ENCODE data around the gene ABR. TPM values are rescaled to one million over a fixed set of nuclear protein-coding genes. Genes with fewer than 3 reads are reported as not detected.

Gene ABR
- total and polyA plus RNA-seq, 2 of the 8 experiments (the other 6 are each of a cell fraction or from before 2014, with no cell fraction given): 44.8 to 47.2 TPM

- H3K23me2 ChIP-seq (ENCODE audit: low read depth, low read length): no peaks in the 10 kb centered on the region
- no peak overlapping the region for H4K5ac ChIP-seq (ENCODE audit: insufficient read length, low read depth, low read length)
- no peak overlapping the region for H3K27ac ChIP-seq (ENCODE audit: low read depth, low read length)
- 0 out of 2 replicates have a peak overlapping the region, but pooled peaks have one; percentile 88 for H2BK15ac ChIP-seq (ENCODE audit: low read length)
- H3K4ac ChIP-seq (replicated peaks; ENCODE audit: insufficient read length, low read depth, low read length): no peak overlapping the region
- no peak overlapping the region for H3K14ac ChIP-seq (ENCODE audit: insufficient read length)
- no peak overlapping the region; the same call in 1 of the 2 replicates for H3K18ac ChIP-seq (ENCODE audit: extremely low read depth, low read length)
- 92% methylated on average over 20 of the region's 20 CpGs; no CpG with 5 or more reads in 1 of the 2 experiments for whole genome bisulfite sequencing, 2 experiments (ENCODE audit: extremely low coverage in 1 of 2, insufficient coverage in 1 of 2, insufficient read length in 1 of 2, insufficient replicate concordance in 2 of 2, low coverage in 1 of 2, low lambda C conversion rate in 2 of 2, missing lambda C conversion rate in 1 of 2)
- H4K91ac ChIP-seq (replicated peaks; ENCODE audit: insufficient read length, low read length): no peak overlapping the region
- H4K8ac ChIP-seq (ENCODE audit: extremely low read depth, insufficient read depth, low read length): 0 out of 2 replicates have a peak overlapping the region, but pooled peaks have one; percentile 71
- H2AK5ac ChIP-seq (ENCODE audit: low read depth, low read length): 0 out of 2 replicates have a peak overlapping the region, but pooled peaks have one; percentile 39
- no peak overlapping the region for H2BK120ac ChIP-seq (replicated peaks; ENCODE audit: low read depth, low read length)
- peaks cover 7 to 71% of the 10 kb centered on the region in 2 experiments for H3K79me2 ChIP-seq (ENCODE audit: control insufficient read depth in 1 of 2, insufficient read depth in 2 of 2, low read length in 2 of 2)
- DNase-seq (ENCODE audit: low read depth in 1 of 2, low spot score in 2 of 2) (no peak), FAIRE-seq (no peak)
- no peak overlapping the region for H3K23ac ChIP-seq (ENCODE audit: insufficient read length)
- H3K56ac ChIP-seq (replicated peaks; ENCODE audit: insufficient read length, low read depth, low read length): no peak overlapping the region
- CTCF ChIA-PET (ENCODE audit: partially characterized antibody): interaction anchor here (0.9 to 4.4 kb wide), 9 partner anchors 8 to 163 kb away, joined by 3 to 20 read pairs (median 4); no protein-coding TSS in a partner anchor
- H2AFZ ChIP-seq (ENCODE audit: low read length): no peak overlapping the region
- H3K9me3 ChIP-seq (ENCODE audit: insufficient read depth in 2 of 2, low read depth in 1 of 2, low read length in 1 of 2): no peaks in the 10 kb centered on the region
- no peak overlapping the region for H3K4me2 ChIP-seq (ENCODE audit: insufficient read depth in 1 of 2, low read depth in 2 of 2, low read length in 2 of 2)
- no peak overlapping the region for H2BK20ac ChIP-seq (ENCODE audit: low read length)
- no peak overlapping the region for H2BK12ac ChIP-seq (ENCODE audit: low read depth, low read length)
- H2BK5ac ChIP-seq (ENCODE audit: low read depth, low read length): no peak overlapping the region
- TF ChIP-seq GTF2F1 (IDR thresholded peaks at IDR 0.05; ENCODE audit: borderline replicate concordance, low read depth, low read length): no peak
- no peak for TF ChIP-seq CBX5 (IDR thresholded peaks at IDR 0.05; ENCODE audit: low read depth, low read length)
- TF ChIP-seq CREB1 (IDR thresholded peaks at IDR 0.05): no peak
- no peak for TF ChIP-seq JUND (IDR thresholded peaks at IDR 0.05; ENCODE audit: low read length)
- no peak for TF ChIP-seq MAX (IDR thresholded peaks at IDR 0.05)
- TF ChIP-seq PHF8 (conservative IDR thresholded peaks at IDR 0.05; ENCODE audit: low read depth, low read length): no peak
- no peak for TF ChIP-seq SRF (IDR thresholded peaks at IDR 0.05; ENCODE audit: low read depth, low read length)
- POLR2A ChIA-PET (ENCODE audit: partially characterized antibody): interaction anchor here (1.7 to 1.8 kb wide), 2 partner anchors 8 to 15 kb away, joined by 4 to 6 read pairs; no protein-coding TSS in a partner anchor
- no peak overlapping the region for H3K9ac ChIP-seq (replicated peaks in 1 of 4; ENCODE audit: extremely low read depth in 1 of 4, low read depth in 3 of 4, low read length in 3 of 4)
- peaks cover 9% of the 10 kb centered on the region for H3K79me1 ChIP-seq (ENCODE audit: low read depth, low read length)
- no peaks in the 10 kb centered on the region for H3K27me3 ChIP-seq (replicated peaks in 1 of 4; ENCODE audit: control insufficient read depth in 3 of 4, extremely low read depth in 1 of 4, insufficient read depth in 3 of 4, low read length in 3 of 4)
- peaks cover 4 to 11% (median 9%) of the 10 kb centered on the region in 4 experiments for H3K4me1 ChIP-seq (replicated peaks in 1 of 4; ENCODE audit: control insufficient read depth in 3 of 4, insufficient read depth in 4 of 4, low read length in 3 of 4)
- H4K20me1 ChIP-seq (replicated peaks in 1 of 2; ENCODE audit: control insufficient read depth in 1 of 2, insufficient read depth in 2 of 2, low read length in 2 of 2): peaks cover 4 to 6% of the 10 kb centered on the region in 2 experiments
- no peak overlapping the region for H3K4me3 ChIP-seq (ENCODE audit: extremely low read depth in 1 of 4, insufficient read depth in 2 of 4, low read depth in 3 of 4, low read length in 4 of 4)
- H3K36me3 ChIP-seq (ENCODE audit: control insufficient read depth in 2 of 4, insufficient read depth in 4 of 4, low read length in 3 of 4): no peaks in the 10 kb centered on the region
Measured at GRCh38 chr17:957856-958421, 221.8 kb downstream of the ABR start.
